Breast epithelium (tissue), 3 donors: ENCODE measurements around the gene ADA.

Experiments
- CTCF ChIP-seq, 3 donors: fragments of 450-650 bp; IDR thresholded peaks; one replicate each; pipeline ENCODE4 v1.5.1; 2016 to 2017; ENCODE audit warnings: antibody characterized with exemption in 3 of 3, mild to moderate bottlenecking in 3 of 3, moderate library complexity in 3 of 3
- POLR2A ChIP-seq: fragments of 450-650 bp; IDR thresholded peaks from one replicate; pipeline ENCODE4 v1.6.1; 2016; ENCODE audit warnings: antibody characterized with exemption, mild to moderate bottlenecking, moderate library complexity
- POLR2AphosphoS5 ChIP-seq, 3 donors: sonication (generic); formaldehyde crosslinking; IDR thresholded peaks; one replicate each; pipeline ENCODE4 v1.6.1; 2017; ENCODE audit warnings: antibody characterized with exemption in 3 of 3

DNA sequence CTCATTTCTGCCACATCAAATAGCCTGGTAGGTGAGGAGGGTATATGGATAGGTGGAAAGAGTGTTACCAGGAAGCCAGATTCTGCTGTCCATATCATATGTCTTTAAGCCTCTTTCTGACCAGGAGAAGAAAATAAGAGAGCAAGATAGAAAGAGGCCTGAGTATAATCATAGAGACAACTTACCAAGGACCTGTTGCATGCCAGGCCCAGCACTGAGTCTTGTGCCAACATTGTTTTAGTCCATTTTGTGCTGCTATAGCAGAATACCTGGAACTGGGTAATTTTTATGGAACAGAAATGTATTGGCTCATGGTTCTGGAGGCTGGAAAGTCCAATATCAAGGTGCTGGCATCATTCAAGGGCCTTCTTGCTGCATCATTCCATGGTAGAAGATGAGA is 7.3 kb upstream of the ADA start:
- no peak for TF ChIP-seq CTCF (IDR thresholded peaks at IDR 0.05)
- no peak for TF ChIP-seq POLR2A
- TF ChIP-seq POLR2AphosphoS5 (IDR thresholded peaks at IDR 0.05): no peak
